Right lobe of liver (tissue), 4 donors: ENCODE measurements around the gene IL1F10.

Experiments
- CTCF ChIP-seq, 4 donors: fragments of 200-600 bp in 3 of 4; fragments of 450-650 bp in 1 of 4; IDR thresholded peaks; one replicate each; pipeline versions ENCODE4 v1.5.1 to v1.8.0; 2016 to 2022; ENCODE audit warnings: antibody characterized with exemption in 4 of 4, mild to moderate bottlenecking in 2 of 4
- POLR2A ChIP-seq: fragments of 450-650 bp; IDR thresholded peaks from one replicate; pipeline ENCODE4 v1.6.1; 2017; ENCODE audit warnings: antibody characterized with exemption, mild to moderate bottlenecking
- donor health status: DM: no; HTN: no; CAD: no.
- donor health status: DM: no; HTN: no; CAD: no.
- donor health status: DM: no; HTN: yes; CAD: no.

GRCh38 chr2:113064281-113064680 is 3.5 kb upstream of the IL1F10 start:
- TF ChIP-seq CTCF (IDR thresholded peaks at IDR 0.05) (no peak), POLR2A (no peak)
